SIG-M5 treated with dmso at 0.1 percent for 504 hours (cell line): ENCODE results near the gene ANO7.
A peak's percentile ranks its signal among the peaks of the same experiment; 100 is the strongest.

Source experiments
- DNase-seq: peaks from one replicate; lab custom pipeline; 2025; ENCODE audit not compliant: unreplicated experiment; lab: John Stamatoyannopoulos, UW

Gene ANO7

GRCh38 chr2:241188361-241189092 is at the start of gene ANO7:
TSS of gene ANO7 (plus strand) at chr2:241188677. CDS start at chr2:241190064, 1,387 bp downstream.
- no peak for DNase-seq

GRCh38 chr2:241139531-241140444 is 48.7 kb upstream of the ANO7 start:
- DNase-seq = no peak

GRCh38 chr2:241140445-241140840 is 48.0 kb upstream of the ANO7 start:
- DNase-seq = no peak

GRCh38 chr2:241141214-241141770 is 47.2 kb upstream of the ANO7 start:
- DNase-seq = no peak

GRCh38 chr2:241142063-241142462 is 46.4 kb upstream of the ANO7 start:
- no peak for DNase-seq

GRCh38 chr2:241142593-241142992 is 45.9 kb upstream of the ANO7 start:
- DNase-seq = no peak

- no peak for DNase-seq
Measured at GRCh38 chr2:241146286-241146685, 42.2 kb upstream of the ANO7 start.

GRCh38 chr2:241147336-241147735 is 41.1 kb upstream of the ANO7 start:
- DNase-seq = no peak

GRCh38 chr2:241148239-241148638 is 40.2 kb upstream of the ANO7 start:
- peak; percentile 31 for DNase-seq

- peak; percentile 98 for DNase-seq
Measured at GRCh38 chr2:241148891-241149674, 39.4 kb upstream of the ANO7 start, which contains the start of gene PASK. TSS of gene PASK (minus strand) at chr2:241149472. CDS start at chr2:241143032, 6,440 bp downstream.

GRCh38 chr2:241149675-241149924 is 38.9 kb upstream of the ANO7 start:
- DNase-seq = no peak

GRCh38 chr2:241149925-241150659 is 38.4 kb upstream of the ANO7 start, which contains the start of gene PPP1R7:
TSS of gene PPP1R7 (plus strand) at chr2:241150467. CDS start at chr2:241150496, 29 bp downstream.
- DNase-seq = peak; percentile 97

GRCh38 chr2:241150660-241151530 is 37.6 kb upstream of the ANO7 start:
- DNase-seq = no peak

- no peak for DNase-seq
Measured at GRCh38 chr2:241151934-241152660, 36.4 kb upstream of the ANO7 start.

GRCh38 chr2:241153616-241154015 is 34.9 kb upstream of the ANO7 start:
- no peak for DNase-seq

GRCh38 chr2:241154915-241155314 is 33.6 kb upstream of the ANO7 start:
- no peak for DNase-seq

GRCh38 chr2:241155936-241156335 is 32.5 kb upstream of the ANO7 start:
- no peak for DNase-seq

- DNase-seq = peak; percentile 72
Measured at GRCh38 chr2:241156971-241157441, 31.5 kb upstream of the ANO7 start.
